HepG2 (cell line): ENCODE data around the gene TRIO. TPM values are rescaled to one million over a fixed set of nuclear protein-coding genes. Genes with fewer than 3 reads are reported as not detected.

ENCODE experiments used
- ATAC-seq: fragments of 200-7000 bp; cut with Tn5 transposase; 3 replicates; pipeline ENCODE4 v1.9.1; 2020; ENCODE audit warnings: mild to moderate bottlenecking, moderate library complexity
- Bru-seq: library from RNA; stranded (reverse); fragments of 400-500 nt; gene quantifications from one replicate; lab custom pipeline; 2021; lab: Mats Ljungman, UMichigan
- BruChase-seq, 2 experiments: library from RNA; stranded (reverse); fragments of 400-500 nt; gene quantifications; one replicate each; lab custom pipeline; 2021; lab: Mats Ljungman, UMichigan
- BruUV-seq: library from RNA; stranded (reverse); fragments of 400-500 nt; replicated peaks from 2 replicates; lab custom pipeline; 2021; lab: Mats Ljungman, UMichigan
- CTCF ChIA-PET: fragments of 300-600 bp; formaldehyde crosslinking; extraction: SDS; loops from one replicate; lab custom pipeline; 2021; ENCODE audit warnings: low total read pairs, inconsistent platforms, low intra/inter-chr PET ratio; lab: Yijun Ruan, JAX
- POLR2A ChIA-PET: fragments of 350-600 bp; sonication (Branson Sonifier 250); formaldehyde crosslinking; loops from one replicate; lab custom pipeline; 2020; ENCODE audit warnings: antibody characterized with exemption, inconsistent platforms; lab: Yijun Ruan, JAX
- DNase-seq: peaks from one replicate; pipeline ENCODE4 v3.0.0-alpha.2; 2015; ENCODE audit warnings: low spot score
- FAIRE-seq: peaks from 3 replicates; lab custom pipeline; 2011; peaks lifted over from hg19 to GRCh38; lab: Jason Lieb, UNC
- H2AFZ ChIP-seq: one replicate; pipeline ENCODE4 v1.6.1; 2011; ENCODE audit warnings: low read length, inconsistent platforms
- H3K27ac ChIP-seq: fragments of 300-600 bp; 3 replicates; pipeline ENCODE4 v1.8.0; 2011; ENCODE audit warnings: mixed run types, mild to moderate bottlenecking, mixed read lengths, low read length, inconsistent platforms; ENCODE audit not compliant: insufficient read depth; ENCODE audit errors: extremely low read length
- H3K27me3 ChIP-seq, 2 experiments: fragments of 200-600 bp in 1 of 2; 2 replicates in 1 of 2; 3 replicates in 1 of 2; pipeline versions ENCODE4 v1.6.0 to v1.8.0; 2011; ENCODE audit warnings: low read length in 2 of 2, mild to moderate bottlenecking in 2 of 2, moderate library complexity in 2 of 2, inconsistent platforms in 1 of 2; ENCODE audit not compliant: insufficient read depth in 2 of 2, control insufficient read depth in 1 of 2
- H3K36me3 ChIP-seq, 2 experiments: fragments of 200-600 bp in 1 of 2; replicated peaks in 1 of 2; 2 replicates in 1 of 2; 3 replicates in 1 of 2; pipeline versions ENCODE4 v1.5.1 to v1.8.0; 2011; ENCODE audit warnings: low read length in 2 of 2, inconsistent platforms in 1 of 2; ENCODE audit not compliant: insufficient read depth in 2 of 2, control insufficient read depth in 1 of 2
- H3K4me1 ChIP-seq: 2 replicates; pipeline ENCODE4 v1.5.1; 2012; ENCODE audit warnings: low read length, inconsistent platforms; ENCODE audit not compliant: insufficient read depth
- H3K4me2 ChIP-seq: 2 replicates; pipeline ENCODE4 v1.6.0; 2011; ENCODE audit warnings: low read depth, low read length, inconsistent platforms
- H3K4me3 ChIP-seq, 3 experiments: fragments of 200-600 bp in 1 of 3; sonication (generic), shearing (Covaris generic) in 1 of 3; replicated peaks in 1 of 3; 2 replicates each; pipeline ENCODE4 v1.5.1; 2011 to 2016; ENCODE audit warnings: low read length in 3 of 3, inconsistent platforms in 2 of 3, low read depth in 2 of 3, mild to moderate bottlenecking in 2 of 3, control low read depth in 1 of 3, mixed read lengths in 1 of 3; ENCODE audit not compliant: insufficient read depth in 1 of 3
- H3K79me2 ChIP-seq: one replicate; pipeline ENCODE4 v1.6.1; 2011; ENCODE audit warnings: low read length, inconsistent platforms; ENCODE audit not compliant: insufficient read depth
- H3K9ac ChIP-seq: 2 replicates; pipeline ENCODE4 v1.6.0; 2011; ENCODE audit warnings: mild to moderate bottlenecking, low read depth, low read length, inconsistent platforms; ENCODE audit not compliant: insufficient read depth
- H3K9me3 ChIP-seq: 2 replicates; pipeline ENCODE4 v1.5.1; 2012; ENCODE audit warnings: mild to moderate bottlenecking, low read length
- H4K20me1 ChIP-seq: 2 replicates; pipeline ENCODE4 v1.6.0; 2011; ENCODE audit warnings: inconsistent platforms, mild to moderate bottlenecking, low read length, moderate library complexity; ENCODE audit not compliant: insufficient read depth
- HHEX ChIP-seq: IDR thresholded peaks from 2 replicates; pipeline ENCODE4 v1.6.1; 2016; ENCODE audit warnings: control low read depth
- HMGXB4 ChIP-seq, 2 experiments: sonication (generic) in 1 of 2; formaldehyde crosslinking in 1 of 2; IDR thresholded peaks; 2 replicates each; pipeline versions ENCODE4 v1.4.0 to v1.6.1; 2018 to 2020; ENCODE audit warnings: missing genetic modification reagents in 2 of 2, borderline replicate concordance in 1 of 2, low read depth in 1 of 2, mild to moderate bottlenecking in 1 of 2, missing biosample characterization in 1 of 2
- IRX3 ChIP-seq: sonication (generic); formaldehyde crosslinking; IDR thresholded peaks from 2 replicates; pipeline ENCODE4 v1.8.1; 2023; ENCODE audit warnings: mild to moderate bottlenecking, low read depth, missing genetic modification reagents, borderline replicate concordance
- KMT2A ChIP-seq: sonication (generic); formaldehyde crosslinking; IDR thresholded peaks from 2 replicates; pipeline ENCODE4 v1.4.0; 2020; ENCODE audit warnings: missing genetic modification reagents
- MXI1 ChIP-seq: IDR thresholded peaks from 3 replicates; pipeline ENCODE4 v1.6.1; 2012; ENCODE audit warnings: low read depth, low read length, inconsistent platforms, borderline replicate concordance
- NCOA2 ChIP-seq: sonication (generic); formaldehyde crosslinking; IDR thresholded peaks from 2 replicates; pipeline ENCODE4 v1.8.0; 2022; ENCODE audit warnings: inconsistent platforms
- NR2F1 ChIP-seq, 2 experiments: fragments of 450-650 bp in 1 of 2; formaldehyde crosslinking in 1 of 2; IDR thresholded peaks; 2 replicates each; pipeline versions ENCODE4 v1.5.0 to v1.6.1; 2016 to 2020; ENCODE audit warnings: mild to moderate bottlenecking in 1 of 2, missing compliant biosample characterization in 1 of 2, missing genetic modification reagents in 1 of 2, moderate library complexity in 1 of 2
- RBM39 ChIP-seq: fragments of 200-400 bp; formaldehyde crosslinking; IDR thresholded peaks from one replicate; pipeline ENCODE4 v1.6.1; 2018; ENCODE audit warnings: antibody characterized with exemption, mild to moderate bottlenecking, low read depth, low read length; ENCODE audit not compliant: poor library complexity, severe bottlenecking
- RFX1 ChIP-seq: fragments of 450-650 bp; IDR thresholded peaks from 2 replicates; pipeline ENCODE4 v1.6.1; 2017
- RORA ChIP-seq: sonication (generic); formaldehyde crosslinking; IDR thresholded peaks from 2 replicates; pipeline ENCODE4 v1.5.0; 2020; ENCODE audit warnings: mild to moderate bottlenecking, missing genetic modification reagents, moderate library complexity
- SAP130 ChIP-seq: IDR thresholded peaks from 2 replicates; pipeline ENCODE4 v1.6.1; 2016; ENCODE audit warnings: low read depth
- SOX5 ChIP-seq: IDR thresholded peaks from 2 replicates; pipeline ENCODE4 v1.6.1; 2016; ENCODE audit warnings: borderline replicate concordance
- WGBS: methylation state at CpG from one replicate; pipeline ENCODE4 v1.1.6; 2017; ENCODE audit warnings: low lambda C conversion rate; 5-methylcytosine and 5-hydroxymethylcytosine counted together
- in situ Hi-C: cut with HindIII; loops from 2 replicates; pipeline ENCODE4 v1.10.0; 2017; ENCODE audit warnings: low pct_unique_long_range_greater_than_20kb; ENCODE audit not compliant: extremely low pct_ligation_motif_present
- intact Hi-C: fragments of 100-400 bp; cut with micrococcal nuclease; formaldehyde crosslinking; loops from one replicate; pipeline ENCODE4 v1.10.0; 2022; ENCODE audit not compliant: unreplicated experiment
- long read RNA-seq, 2 experiments: library from RNA in 1 of 2; library from polyadenylated mRNA in 1 of 2; stranded (forward) in 1 of 2; unstranded in 1 of 2; transcript quantifications; one replicate each; pipeline ENCODE4 v2.0.0, GENCODE V29; 2019 to 2022
- polyA minus RNA-seq, 3 experiments: library from RNA; depleted of rRNA, polyadenylated mRNA; stranded (reverse); fragments of >200 nt; gene quantifications; 2 replicates each; pipeline ENCODE4 v1.2.3, GENCODE V29; 2011; ENCODE audit warnings: low replicate concordance in 1 of 3
- polyA plus RNA-seq, 8 experiments: library from polyadenylated mRNA; depleted of rRNA in 3 of 8; stranded (reverse) in 7 of 8; unstranded in 1 of 8; fragments of >200 nt; fragmentation: Illumina TruSeq in 4 of 8; extraction: Trizol in 4 of 8; gene quantifications; 2 replicates each; pipeline versions ENCODE4 v1.2.1 to v1.2.3, GENCODE V29; 2011 to 2016; ENCODE audit warnings: low read depth in 4 of 8, missing spikeins in 1 of 8, mixed read lengths in 1 of 8; ENCODE audit not compliant: insufficient read depth in 1 of 8
- total RNA-seq, 5 experiments: library from RNA; depleted of rRNA; stranded (reverse); fragments of >200 nt; fragmentation: Illumina TruSeq; extraction: Trizol; gene quantifications; 2 replicates each; pipeline ENCODE4 v1.2.3, GENCODE V29; 2016; ENCODE audit warnings: low read depth in 1 of 5
- TF ChIP-seq, protein P1 (sequence below): sonication (generic); formaldehyde crosslinking; IDR thresholded peaks from 2 replicates; pipeline ENCODE4 v1.8.0; 2023; ENCODE audit warnings: mild to moderate bottlenecking, missing genetic modification reagents

Gene TRIO
- total RNA-seq (2016; rRNA removed; fragmentation: Illumina TruSeq; extraction: Trizol) (40.1 and 45.2 TPM in 2 replicates), polyA plus RNA-seq (2011; rRNA removed) (45.9 and 54.9 TPM in 2 replicates), polyA minus RNA-seq (2011; rRNA and poly(A)+ RNA removed; ENCODE audit: low replicate concordance) (240 and 302 TPM in 2 replicates), Bru-seq, nascent RNA (percentile 86 among the genes with signal in this experiment), BruChase-seq, experiment 1, labeled RNA remaining after a 6-hour chase (percentile 83 among the genes with signal in this experiment), BruChase-seq, experiment 2, labeled RNA remaining after a 2-hour chase (percentile 82 among the genes with signal in this experiment)
- total RNA-seq (2016; cell fraction: cytosol; rRNA removed; fragmentation: Illumina TruSeq; extraction: Trizol; ENCODE audit: low read depth), result 21.2 and 24.0 TPM in 2 replicates
- 33.5 and 38.3 TPM in 2 replicates for total RNA-seq (2016; cell fraction: insoluble cytoplasmic fraction; rRNA removed; fragmentation: Illumina TruSeq; extraction: Trizol)
- total RNA-seq (2016; cell fraction: membrane; rRNA removed; fragmentation: Illumina TruSeq; extraction: Trizol), result 21.6 and 23.8 TPM in 2 replicates
- 110 and 124 TPM in 2 replicates for total RNA-seq (2016; cell fraction: nucleus; rRNA removed; fragmentation: Illumina TruSeq; extraction: Trizol)
- polyA plus RNA-seq (2011; cell fraction: cytosol; rRNA removed), result 21.6 and 26.5 TPM in 2 replicates
- 164 and 205 TPM in 2 replicates for polyA plus RNA-seq (2011; cell fraction: nucleus; rRNA removed)
- 38.4 and 43.8 TPM in 2 replicates for polyA plus RNA-seq (2012)
- polyA plus RNA-seq (2016; cell fraction: cytosol; fragmentation: Illumina TruSeq; extraction: Trizol; ENCODE audit: low read depth), result 0.63 and 1.0 TPM in 2 replicates
- polyA plus RNA-seq (2016; cell fraction: insoluble cytoplasmic fraction; fragmentation: Illumina TruSeq; extraction: Trizol; ENCODE audit: low read depth), result 11.0 and 18.7 TPM in 2 replicates
- 2.1 and 2.3 TPM in 2 replicates for polyA plus RNA-seq (2016; cell fraction: membrane; fragmentation: Illumina TruSeq; extraction: Trizol; ENCODE audit: low read depth)
- polyA plus RNA-seq (2016; cell fraction: nucleus; fragmentation: Illumina TruSeq; extraction: Trizol; ENCODE audit: insufficient read depth, low read depth), result 112 and 131 TPM in 2 replicates
- polyA minus RNA-seq (2011; cell fraction: cytosol; rRNA and poly(A)+ RNA removed), result 39.7 and 40.6 TPM in 2 replicates
- polyA minus RNA-seq (2011; cell fraction: nucleus; rRNA and poly(A)+ RNA removed), result 318 and 321 TPM in 2 replicates
- long read RNA-seq, experiment 1, partial matches to known transcripts, result 3 of 7 reads
- long read RNA-seq, experiment 1, other reads (novel, unspliced or antisense), result 4 of 7 reads
- long read RNA-seq, experiment 2, partial matches to known transcripts, result 18 of 28 reads
- long read RNA-seq, experiment 2, other reads (novel, unspliced or antisense), result 9 of 28 reads

GRCh38 chr5:14142827-14143545 is at the start of gene TRIO:
TSS of gene TRIO (plus strand) at chr5:14143342. CDS start at chr5:14143726, 384 bp downstream.
- ATAC-seq (peak; percentile 73), DNase-seq (peak; percentile 81), FAIRE-seq (peak; percentile 77)
- H3K9me3 ChIP-seq, result no peaks in the 10 kb centered on the region
- peaks cover 28% of the 10 kb centered on the region for H3K4me1 ChIP-seq
- peak within 1 kb of the TSS; percentile 70 for H3K27ac ChIP-seq
- H3K4me3 ChIP-seq, result peak within 1 kb of the TSS; percentile 85 to 99 (median 93)
- peak within 1 kb of the TSS; percentile 80 for H3K9ac ChIP-seq
- ChIA-PET CTCF (interaction anchor here (1.3 kb wide), 1 partner anchor 127 kb away, joined by 5 read pairs; no protein-coding TSS in a partner anchor), POLR2A (interaction anchor here (1.0 to 1.8 kb wide), 3 partner anchors 25 to 122 kb away, joined by 3 to 5 read pairs (median 3); no protein-coding TSS in a partner anchor)
- intact Hi-C loops, result loop anchor here (1.0 to 10.0 kb wide), 4 partner anchors 30 to 522 kb away; partner anchors contain the start of gene OTULIN
- no peaks in the 10 kb centered on the region; a peak in 2 of 5 replicates for H3K27me3 ChIP-seq
- H3K79me2 ChIP-seq, result peaks cover 39% of the 10 kb centered on the region
- in situ Hi-C loops, result loop anchor here (10.0 kb wide), 1 partner anchor 122 kb away; no protein-coding TSS in a partner anchor
- H2AFZ ChIP-seq, result peak within 1 kb of the TSS; percentile 58
- H3K4me2 ChIP-seq, result peak within 1 kb of the TSS; percentile 98
- TSS peak; percentile 70 for BruUV-seq
- 2% methylated on average over 35 of the region's 79 CpGs for WGBS
- peaks cover 31% of the 10 kb centered on the region for H4K20me1 ChIP-seq
- H3K36me3 ChIP-seq, result no peaks in the 10 kb centered on the region
- no peak for TF ChIP-seq RORA (CRISPR knock-in tag)
- TF ChIP-seq NR2F1 (CRISPR knock-in tag; IDR thresholded peaks at IDR 0.05), result no peak
- peak; percentile 74 for TF ChIP-seq SAP130 (CRISPR knock-in tag)
- no peak for TF ChIP-seq RFX1
- peak; percentile 77 to 81 for TF ChIP-seq HMGXB4 (CRISPR knock-in tag; IDR thresholded peaks at IDR 0.05; ENCODE audit: borderline replicate concordance in 1 of 2, low read depth in 1 of 2)
- TF ChIP-seq HHEX (CRISPR knock-in tag), result no peak
- TF ChIP-seq MXI1, result peak; percentile 41; the same call in 1 of the 3 replicates
- TF ChIP-seq, protein P1, sequence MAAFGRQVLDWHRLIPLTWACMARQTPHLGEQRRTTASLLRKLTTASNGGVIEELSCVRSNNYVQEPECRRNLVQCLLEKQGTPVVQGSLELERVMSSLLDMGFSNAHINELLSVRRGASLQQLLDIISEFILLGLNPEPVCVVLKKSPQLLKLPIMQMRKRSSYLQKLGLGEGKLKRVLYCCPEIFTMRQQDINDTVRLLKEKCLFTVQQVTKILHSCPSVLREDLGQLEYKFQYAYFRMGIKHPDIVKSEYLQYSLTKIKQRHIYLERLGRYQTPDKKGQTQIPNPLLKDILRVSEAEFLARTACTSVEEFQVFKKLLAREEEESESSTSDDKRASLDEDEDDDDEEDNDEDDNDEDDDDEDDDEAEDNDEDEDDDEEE (CRISPR knock-in tag), result no peak
- peak; percentile 81 for TF ChIP-seq KMT2A (CRISPR knock-in tag)
- no peak; the same call in 1 of the 2 replicates for TF ChIP-seq NCOA2 (CRISPR knock-in tag)
- TF ChIP-seq RBM39, result peak; percentile 66
- TF ChIP-seq IRX3 (CRISPR knock-in tag), result no peak
- no peak for TF ChIP-seq SOX5 (CRISPR knock-in tag)
